GM12892 (cell line): ENCODE measurements around the gene ADD1.

Source experiments
- DNase-seq: peaks from one replicate; pipeline ENCODE4 v3.0.0; 2011; ENCODE audit not compliant: insufficient read length
- FAIRE-seq: peaks from 2 replicates; lab custom pipeline; 2011; peaks lifted over from hg19 to GRCh38; lab: Jason Lieb, UNC
- POLR2A ChIP-seq: IDR thresholded peaks from 2 replicates; pipeline ENCODE4 v1.6.1; 2011; ENCODE audit warnings: low read depth, low read length, control low read depth
- POLR2AphosphoS5 ChIP-seq: IDR thresholded peaks from 2 replicates; pipeline ENCODE4 v1.6.1; 2011; ENCODE audit warnings: low read depth, low read length, control low read depth
- TAF1 ChIP-seq: IDR thresholded peaks from 2 replicates; pipeline ENCODE4 v1.6.1; 2011; ENCODE audit warnings: low read depth, mild to moderate bottlenecking, control low read depth, low read length, borderline replicate concordance

Gene ADD1

DNA sequence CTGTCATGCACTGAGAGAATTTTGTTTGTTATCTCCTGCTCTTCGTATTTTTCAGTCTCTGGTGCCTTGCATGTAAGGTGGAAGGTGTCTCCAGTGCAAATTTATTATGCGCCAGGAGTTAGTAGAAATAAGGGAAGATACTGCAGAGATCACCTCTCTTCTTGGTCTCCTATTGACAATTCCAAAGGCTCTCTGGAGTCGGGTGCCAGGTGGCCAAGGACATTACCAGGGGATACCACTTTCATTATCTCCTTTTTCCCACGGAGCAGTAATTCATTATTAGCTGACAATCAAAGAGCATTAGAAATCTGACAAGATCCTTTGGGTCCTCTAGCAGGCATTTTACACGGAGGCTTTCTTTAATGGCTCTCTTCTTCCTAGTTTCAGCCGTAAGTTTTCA is 26.0 kb downstream of the ADD1 start:
- no peak for FAIRE-seq
- TF ChIP-seq POLR2AphosphoS5, result no peak
- no peak for DNase-seq

- FAIRE-seq, result no peak
- DNase-seq, result no peak
- no peak for TF ChIP-seq POLR2AphosphoS5
- no peak for TF ChIP-seq TAF1
- no peak for TF ChIP-seq POLR2A
Observed at GRCh38 chr4:2870082-2870481, 26.4 kb downstream of the ADD1 start.

GRCh38 chr4:2871466-2871865 is 27.8 kb downstream of the ADD1 start:
- TF ChIP-seq POLR2AphosphoS5 (no peak), POLR2A (no peak), TAF1 (no peak)
- DNase-seq (no peak), FAIRE-seq (no peak)

DNA sequence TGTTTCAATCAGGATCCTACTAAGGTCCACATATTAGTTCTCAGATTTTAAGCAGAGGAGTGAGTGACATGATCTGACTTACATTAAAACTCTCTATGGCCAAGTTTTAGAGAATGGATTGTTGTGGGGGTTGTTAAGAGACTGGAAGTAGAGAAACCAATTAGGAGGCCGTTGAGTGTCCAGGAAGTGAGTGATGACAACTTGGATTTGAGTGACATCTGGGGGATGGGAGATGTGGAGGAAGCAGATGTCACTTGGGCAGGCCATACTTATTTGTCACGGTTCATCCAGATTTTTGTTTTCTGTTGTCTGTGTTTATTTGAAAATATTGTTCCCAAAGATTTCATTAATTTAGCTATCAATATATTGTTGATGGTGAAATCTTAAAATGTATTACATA is 28.3 kb downstream of the ADD1 start:
- FAIRE-seq (no peak), DNase-seq (no peak)
- no peak for TF ChIP-seq POLR2A
- no peak for TF ChIP-seq TAF1
- no peak for TF ChIP-seq POLR2AphosphoS5

GRCh38 chr4:2873329-2873728 is 29.7 kb downstream of the ADD1 start:
- FAIRE-seq, result no peak
- no peak for DNase-seq
- no peak for TF ChIP-seq POLR2AphosphoS5
- no peak for TF ChIP-seq POLR2A
- no peak for TF ChIP-seq TAF1

DNA sequence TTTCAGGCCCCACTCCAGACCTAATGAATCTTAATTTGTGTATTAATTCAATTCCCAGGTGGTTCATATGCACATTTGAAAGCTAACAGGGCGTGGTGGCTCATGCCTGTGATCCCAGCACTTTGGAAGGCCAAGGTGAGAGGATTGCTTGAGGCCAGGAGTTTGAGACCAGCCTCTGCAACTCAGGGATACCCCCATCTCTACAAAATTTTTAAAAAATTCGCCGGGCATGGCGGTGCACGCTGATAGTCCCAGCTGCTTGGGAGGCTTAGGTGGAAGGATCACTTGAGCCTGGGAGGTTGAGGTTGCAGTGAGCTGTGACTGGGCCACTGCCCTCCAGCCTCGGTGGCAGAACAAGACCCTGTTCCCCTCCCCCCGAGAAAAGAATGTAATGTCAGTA is 31.2 kb downstream of the ADD1 start:
- FAIRE-seq (no peak), DNase-seq (no peak)
- TF ChIP-seq TAF1, result no peak
- TF ChIP-seq POLR2A, result no peak
- no peak for TF ChIP-seq POLR2AphosphoS5

- FAIRE-seq (no peak), DNase-seq (no peak)
- TF ChIP-seq POLR2AphosphoS5 (no peak), POLR2A (no peak), TAF1 (no peak)
Observed at GRCh38 chr4:2875556-2875955, 31.9 kb downstream of the ADD1 start.

- DNase-seq (no peak), FAIRE-seq (no peak)
- no peak for TF ChIP-seq POLR2A
Observed at GRCh38 chr4:2878346-2878745, 34.7 kb downstream of the ADD1 start.

GRCh38 chr4:2879026-2879425 is 35.4 kb downstream of the ADD1 start:
- TF ChIP-seq POLR2A, result no peak
- no peak for TF ChIP-seq POLR2AphosphoS5
- TF ChIP-seq TAF1, result no peak
- FAIRE-seq, result no peak
- DNase-seq, result no peak

DNA sequence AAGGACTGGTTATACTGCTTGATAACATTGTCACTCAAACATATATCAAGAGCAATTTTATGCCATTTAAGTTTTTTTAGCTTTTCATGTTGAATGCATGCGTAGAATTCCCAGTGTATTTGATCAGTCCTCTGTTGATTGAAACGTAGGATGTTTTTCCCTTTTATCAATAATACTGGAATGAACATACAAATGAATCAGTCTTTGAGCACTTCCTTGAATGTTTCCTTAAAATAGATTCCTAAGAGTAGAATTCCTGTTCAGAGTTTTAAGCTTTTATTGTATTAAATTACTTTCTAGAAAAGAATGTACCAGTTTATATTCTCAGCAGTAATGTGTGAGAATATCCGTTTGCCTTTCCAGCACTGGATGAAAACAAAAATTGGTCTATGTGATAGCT is 37.8 kb downstream of the ADD1 start:
- FAIRE-seq (no peak), DNase-seq (no peak)
- TF ChIP-seq POLR2AphosphoS5 (no peak), TAF1 (no peak), POLR2A (no peak)

DNA sequence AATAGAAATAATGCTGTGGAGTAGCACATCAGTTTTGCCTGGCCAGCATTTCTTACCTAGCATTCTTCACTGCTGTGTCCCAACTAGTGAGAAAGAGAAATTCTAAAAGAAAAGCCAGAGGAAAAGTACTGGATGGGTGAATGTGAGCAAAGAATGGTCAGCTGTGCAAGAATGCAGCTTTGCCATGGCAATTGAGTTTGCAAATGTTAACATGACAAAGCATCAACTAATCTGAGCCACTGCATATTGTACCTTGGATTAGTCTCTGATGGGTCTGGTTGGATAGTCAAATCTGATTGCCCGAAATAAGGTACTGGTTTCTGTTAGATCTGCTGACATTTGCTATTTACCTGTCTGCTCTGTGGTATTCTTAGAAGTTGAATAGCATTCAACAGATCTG is 38.7 kb downstream of the ADD1 start:
- no peak for DNase-seq
- FAIRE-seq, result no peak
- TF ChIP-seq POLR2A (no peak), POLR2AphosphoS5 (no peak), TAF1 (no peak)

DNA sequence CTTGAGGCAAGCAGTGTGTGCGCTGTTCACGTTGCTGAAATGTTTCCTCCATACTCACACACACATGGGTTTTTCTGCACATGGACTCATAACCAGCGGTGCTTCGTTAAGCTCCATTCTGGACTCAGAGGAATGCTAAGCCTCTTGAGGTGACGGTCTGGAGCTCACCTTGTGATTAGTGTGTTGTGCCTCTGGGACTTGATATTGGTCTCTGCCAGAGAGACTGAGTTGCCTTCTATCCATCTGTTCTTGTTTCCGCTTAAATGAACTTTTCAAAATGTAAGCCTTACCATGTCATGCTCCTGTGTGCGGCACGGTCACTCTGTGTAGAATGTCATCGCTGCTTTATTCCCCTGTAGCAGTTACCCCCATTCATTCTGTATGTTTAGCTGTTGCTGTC is 42.5 kb downstream of the ADD1 start:
- TF ChIP-seq TAF1 (no peak), POLR2A (no peak), POLR2AphosphoS5 (no peak)
- FAIRE-seq (no peak), DNase-seq (no peak)

GRCh38 chr4:2886622-2887021 is 43.0 kb downstream of the ADD1 start:
- TF ChIP-seq POLR2A (no peak), POLR2AphosphoS5 (no peak), TAF1 (no peak)
- DNase-seq, result no peak
- FAIRE-seq, result no peak

DNA sequence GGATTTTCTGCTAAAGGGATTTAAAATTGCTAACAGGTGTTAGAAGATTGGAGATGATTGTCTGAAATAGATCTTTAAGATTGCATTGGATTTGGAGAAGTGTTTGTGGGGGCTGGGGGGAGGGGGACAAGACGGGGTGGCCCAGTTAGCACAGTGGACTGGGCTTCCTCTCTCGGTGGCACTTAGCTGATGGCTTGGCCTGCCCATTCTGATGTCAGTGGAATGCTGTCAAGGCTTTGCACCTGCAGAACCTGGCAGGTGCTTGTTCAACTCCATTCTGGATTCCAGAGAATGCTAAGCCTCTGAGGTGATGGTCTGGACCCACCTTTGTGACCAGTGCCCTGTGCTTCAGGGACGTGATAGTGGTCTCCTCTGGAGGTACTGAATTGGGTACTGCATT is 43.7 kb downstream of the ADD1 start:
- TF ChIP-seq POLR2A (no peak), POLR2AphosphoS5 (no peak), TAF1 (no peak)
- FAIRE-seq (no peak), DNase-seq (no peak)
